Neural progenitor cell (in vitro differentiated cells): ENCODE results near the gene MMP1. TPM values are rescaled to one million over a fixed set of nuclear protein-coding genes. Genes with fewer than 3 reads are reported as not detected.

Experiments
- DNase-seq: peaks from one replicate; pipeline ENCODE4 v3.0.0-alpha.2; 2016; ENCODE audit warnings: low spot score
- H2AFZ ChIP-seq: fragments of 200-600 bp; sonication (generic); replicated peaks from 2 replicates; pipeline ENCODE4 v1.6.1; 2016; ENCODE audit warnings: antibody characterized with exemption
- H3F3A ChIP-seq: fragments of 200-600 bp; sonication (generic); 2 replicates; pipeline ENCODE4 v1.6.1; 2016; ENCODE audit warnings: antibody characterized with exemption, low read depth
- H3K27ac ChIP-seq: fragments of 200-600 bp; sonication (generic); 2 replicates; pipeline ENCODE4 v1.5.1; 2016; ENCODE audit warnings: mild to moderate bottlenecking
- H3K27me3 ChIP-seq: fragments of 200-600 bp; sonication (generic); 2 replicates; pipeline ENCODE4 v1.6.1; 2016; ENCODE audit warnings: mild to moderate bottlenecking, moderate library complexity
- H3K36me3 ChIP-seq: fragments of 200-600 bp; sonication (generic); 2 replicates; pipeline ENCODE4 v1.5.1; 2016
- H3K4me1 ChIP-seq: fragments of 200-600 bp; sonication (generic); 2 replicates; pipeline ENCODE4 v1.6.1; 2016; ENCODE audit warnings: mixed run types
- H3K4me2 ChIP-seq: fragments of 200-600 bp; sonication (generic); 2 replicates; pipeline ENCODE4 v1.6.1; 2016
- H3K4me3 ChIP-seq: fragments of 200-600 bp; sonication (generic); 2 replicates; pipeline ENCODE4 v1.5.1; 2016
- H3K79me2 ChIP-seq: fragments of 200-600 bp; sonication (generic); 2 replicates; pipeline ENCODE4 v1.6.1; 2016; ENCODE audit warnings: low read depth
- H3K9ac ChIP-seq: fragments of 200-600 bp; sonication (generic); 2 replicates; pipeline ENCODE4 v1.6.1; 2016
- H3K9me3 ChIP-seq: fragments of 200-600 bp; sonication (generic); 2 replicates; pipeline ENCODE4 v1.5.1; 2016; ENCODE audit warnings: low read depth
- H4K20me1 ChIP-seq: fragments of 200-600 bp; sonication (generic); 2 replicates; pipeline ENCODE4 v1.6.1; 2016; ENCODE audit warnings: low read depth
- H3K27ac Mint-ChIP-seq: 3 replicates; pipeline ENCODE4 v1.8.0; 2021; ENCODE audit warnings: mixed read lengths
- H3K27me3 Mint-ChIP-seq: 2 replicates; pipeline ENCODE4 v1.8.0; 2022; ENCODE audit warnings: low read depth, mild to moderate bottlenecking, inconsistent platforms, moderate library complexity, mixed read lengths; ENCODE audit not compliant: insufficient read depth
- H3K36me3 Mint-ChIP-seq: 3 replicates; pipeline ENCODE4 v1.8.0; 2021; ENCODE audit warnings: mixed read lengths
- H3K4me1 Mint-ChIP-seq: 3 replicates; pipeline ENCODE4 v1.8.0; 2021; ENCODE audit warnings: mixed read lengths
- H3K4me3 Mint-ChIP-seq: 3 replicates; pipeline ENCODE4 v1.8.0; 2021; ENCODE audit warnings: mild to moderate bottlenecking, moderate library complexity, mixed read lengths
- H3K9me3 Mint-ChIP-seq: 3 replicates; pipeline ENCODE4 v1.8.0; 2020; ENCODE audit warnings: mixed read lengths
- EZH2 ChIP-seq: fragments of 200-600 bp; sonication (generic); IDR thresholded peaks from 2 replicates; pipeline ENCODE4 v1.6.1; 2017; ENCODE audit warnings: antibody characterized with exemption, mild to moderate bottlenecking, moderate library complexity
- EZH2phosphoT487 ChIP-seq: fragments of 200-600 bp; sonication (generic); IDR thresholded peaks from 2 replicates; pipeline ENCODE4 v1.6.1; 2017; ENCODE audit warnings: antibody characterized with exemption
- total RNA-seq: library from RNA; depleted of rRNA; stranded (reverse); fragments of >200 nt; gene quantifications from 2 replicates; pipeline ENCODE4 v1.2.3, GENCODE V29; 2015; ENCODE audit warnings: low replicate concordance
- TF ChIP-seq, protein P1 (sequence below): fragments of 200-600 bp; sonication (generic); IDR thresholded peaks from 2 replicates; pipeline ENCODE4 v1.5.1; 2017; ENCODE audit warnings: antibody characterized with exemption, mild to moderate bottlenecking

Gene MMP1
- total RNA-seq, 1 donor from 2014 or later: not detected

DNA sequence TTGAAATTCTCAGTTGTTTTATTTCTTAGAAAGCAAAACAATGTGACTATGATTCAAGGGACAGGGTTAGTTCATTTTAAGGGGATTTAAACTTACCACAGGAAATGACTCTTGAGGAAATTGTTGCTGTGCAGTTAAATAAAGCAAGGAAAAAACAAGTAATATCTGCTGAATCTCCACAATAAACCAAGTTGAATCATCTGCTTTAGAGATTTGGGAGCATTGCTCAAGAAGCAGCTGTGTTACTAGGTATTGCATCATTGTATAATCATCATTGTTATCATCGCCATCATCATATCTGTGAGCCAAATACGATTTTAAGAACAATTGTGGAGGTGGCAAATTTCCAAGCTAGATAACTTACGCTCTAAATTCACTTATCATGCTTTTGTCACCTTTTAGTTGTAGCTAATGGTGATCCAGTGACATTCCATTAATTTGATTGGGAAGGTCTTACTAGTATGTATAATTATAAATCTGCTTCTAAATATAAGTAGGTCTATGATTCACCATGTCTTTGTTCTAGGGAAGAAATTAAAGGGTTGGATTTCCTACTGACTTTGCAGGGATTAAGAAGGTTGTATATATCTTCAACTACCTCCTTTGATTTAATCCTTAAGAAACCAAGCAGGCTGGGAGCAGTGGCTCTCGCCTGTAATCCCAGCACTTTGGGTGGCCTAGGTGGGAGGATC lies 37.5 kb downstream of the MMP1 start:
- Histone ChIP-seq H3F3A (no peaks in the 10 kb centered on the region), H3K9me3 (no peaks in the 10 kb centered on the region), H3K27ac (no peak overlapping the region), H4K20me1 (no peaks in the 10 kb centered on the region), H3K36me3 (no peaks in the 10 kb centered on the region), H3K4me1 (peaks cover 11% of the 10 kb centered on the region), H2AFZ (no peak overlapping the region), H3K9ac (no peak overlapping the region), H3K4me2 (no peak overlapping the region), H3K27me3 (no peaks in the 10 kb centered on the region), H3K4me3 (no peak overlapping the region), H3K79me2 (no peaks in the 10 kb centered on the region)
- Mint-ChIP-seq H3K36me3 (no peaks in the 10 kb centered on the region), H3K27me3 (no peaks in the 10 kb centered on the region), H3K4me3 (no peak overlapping the region), H3K4me1 (peaks cover 8% of the 10 kb centered on the region), H3K27ac (no peak overlapping the region), H3K9me3 (no peaks in the 10 kb centered on the region)
- TF ChIP-seq EZH2: no peak
- TF ChIP-seq EZH2phosphoT487: no peak
- TF ChIP-seq, protein P1, sequence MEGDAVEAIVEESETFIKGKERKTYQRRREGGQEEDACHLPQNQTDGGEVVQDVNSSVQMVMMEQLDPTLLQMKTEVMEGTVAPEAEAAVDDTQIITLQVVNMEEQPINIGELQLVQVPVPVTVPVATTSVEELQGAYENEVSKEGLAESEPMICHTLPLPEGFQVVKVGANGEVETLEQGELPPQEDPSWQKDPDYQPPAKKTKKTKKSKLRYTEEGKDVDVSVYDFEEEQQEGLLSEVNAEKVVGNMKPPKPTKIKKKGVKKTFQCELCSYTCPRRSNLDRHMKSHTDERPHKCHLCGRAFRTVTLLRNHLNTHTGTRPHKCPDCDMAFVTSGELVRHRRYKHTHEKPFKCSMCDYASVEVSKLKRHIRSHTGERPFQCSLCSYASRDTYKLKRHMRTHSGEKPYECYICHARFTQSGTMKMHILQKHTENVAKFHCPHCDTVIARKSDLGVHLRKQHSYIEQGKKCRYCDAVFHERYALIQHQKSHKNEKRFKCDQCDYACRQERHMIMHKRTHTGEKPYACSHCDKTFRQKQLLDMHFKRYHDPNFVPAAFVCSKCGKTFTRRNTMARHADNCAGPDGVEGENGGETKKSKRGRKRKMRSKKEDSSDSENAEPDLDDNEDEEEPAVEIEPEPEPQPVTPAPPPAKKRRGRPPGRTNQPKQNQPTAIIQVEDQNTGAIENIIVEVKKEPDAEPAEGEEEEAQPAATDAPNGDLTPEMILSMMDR: no peak
- DNase-seq: no peak

DNA sequence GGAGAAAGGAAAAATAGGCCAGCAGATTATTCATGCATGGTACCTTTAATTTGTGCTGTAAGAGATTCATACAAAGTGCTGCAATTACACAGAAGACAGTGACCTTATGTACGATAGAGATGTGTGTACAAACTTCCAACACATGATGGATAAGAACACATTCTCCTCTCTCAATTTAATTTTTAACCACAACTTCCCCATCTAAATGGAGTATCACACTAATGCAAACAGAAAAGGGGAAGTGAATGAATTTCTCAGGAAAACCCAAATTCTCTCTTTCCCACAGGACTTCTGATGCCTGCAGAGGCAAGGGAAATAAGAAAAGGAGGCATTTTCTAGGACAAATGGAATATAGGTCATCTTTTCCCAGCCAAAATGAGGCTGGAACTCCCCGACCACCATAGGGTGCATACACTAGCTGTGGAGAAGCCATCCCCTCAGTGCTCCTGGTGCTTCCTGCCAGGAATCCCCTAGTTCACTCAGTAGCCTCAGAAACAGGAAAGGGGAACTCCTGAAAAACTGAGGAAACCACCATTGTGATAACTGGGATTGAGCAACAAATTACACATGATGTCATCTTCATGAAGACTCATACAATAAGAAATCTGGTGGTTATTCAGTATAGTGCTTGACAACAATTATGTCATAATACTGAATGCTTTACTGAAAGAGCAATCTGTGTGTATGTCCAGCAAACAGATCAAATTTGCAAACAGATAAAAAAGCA lies 40.0 kb downstream of the MMP1 start:
- Mint-ChIP-seq H3K4me1 (peaks cover 8% of the 10 kb centered on the region), H3K9me3 (no peaks in the 10 kb centered on the region), H3K27me3 (no peaks in the 10 kb centered on the region), H3K27ac (no peak overlapping the region), H3K4me3 (no peak overlapping the region), H3K36me3 (no peaks in the 10 kb centered on the region)
- no peak overlapping the region for H3K9ac ChIP-seq
- H3K4me2 ChIP-seq: no peak overlapping the region
- H3K36me3 ChIP-seq: no peaks in the 10 kb centered on the region
- no peaks in the 10 kb centered on the region for H3K79me2 ChIP-seq
- H2AFZ ChIP-seq: no peak overlapping the region
- TF ChIP-seq, protein P1: no peak
- TF ChIP-seq EZH2phosphoT487 (no peak), EZH2 (no peak)
- no peak for DNase-seq
- H3K4me1 ChIP-seq: peaks cover 11% of the 10 kb centered on the region
- H3F3A ChIP-seq: no peaks in the 10 kb centered on the region
- H3K4me3 ChIP-seq: no peak overlapping the region
- H4K20me1 ChIP-seq: no peaks in the 10 kb centered on the region
- no peaks in the 10 kb centered on the region for H3K9me3 ChIP-seq
- H3K27me3 ChIP-seq: no peaks in the 10 kb centered on the region
- no peak overlapping the region for H3K27ac ChIP-seq

DNA sequence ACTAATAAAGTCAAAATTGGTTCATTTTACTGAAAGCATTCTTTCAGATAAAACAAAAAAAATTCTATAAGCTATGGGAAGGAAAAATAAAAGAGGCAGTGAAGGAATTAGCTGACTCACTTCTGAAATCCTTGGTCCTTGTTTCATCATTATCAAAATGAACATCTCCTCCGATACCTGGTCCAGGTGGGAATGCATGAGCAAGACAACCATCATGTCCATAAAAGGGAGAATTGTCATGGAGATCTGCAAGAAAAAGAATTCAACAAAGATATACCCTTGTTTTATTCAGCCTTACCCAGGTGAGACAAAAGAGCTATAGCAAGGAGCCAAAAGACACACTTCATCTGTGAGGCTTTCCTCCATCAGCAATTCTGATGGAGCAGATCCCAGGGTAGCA lies 44.7 kb downstream of the MMP1 start:
- no peak overlapping the region for H3K4me3 ChIP-seq
- H3K4me1 ChIP-seq: peaks cover 10% of the 10 kb centered on the region
- Mint-ChIP-seq H3K4me3 (no peak overlapping the region), H3K4me1 (no peaks in the 10 kb centered on the region), H3K36me3 (no peaks in the 10 kb centered on the region), H3K9me3 (no peaks in the 10 kb centered on the region), H3K27me3 (no peaks in the 10 kb centered on the region), H3K27ac (no peak overlapping the region)
- H3K9ac ChIP-seq: no peak overlapping the region
- DNase-seq: no peak
- H3K27ac ChIP-seq: no peak overlapping the region
- no peaks in the 10 kb centered on the region for H3K27me3 ChIP-seq
- no peaks in the 10 kb centered on the region for H3F3A ChIP-seq
- no peaks in the 10 kb centered on the region for H4K20me1 ChIP-seq
- no peak overlapping the region for H2AFZ ChIP-seq
- TF ChIP-seq EZH2 (no peak), EZH2phosphoT487 (no peak)
- TF ChIP-seq, protein P1: no peak
- H3K4me2 ChIP-seq: no peak overlapping the region
- H3K9me3 ChIP-seq: no peaks in the 10 kb centered on the region
- H3K79me2 ChIP-seq: no peaks in the 10 kb centered on the region
- no peaks in the 10 kb centered on the region for H3K36me3 ChIP-seq
